Endothelial cell (in vitro differentiated cells): Measurements from ENCODE around the gene KAT2A. TPM values are rescaled to one million over a fixed set of nuclear protein-coding genes. Genes with fewer than 3 reads are reported as not detected.

Experiments
- DNase-seq: peaks from one replicate; pipeline ENCODE4 v3.0.0; 2021; ENCODE audit warnings: low spot score
- H3K27ac Mint-ChIP-seq: one replicate; pipeline ENCODE4 v1.8.0; 2021; ENCODE audit warnings: mixed read lengths, inconsistent platforms; ENCODE audit not compliant: unreplicated experiment
- H3K27me3 Mint-ChIP-seq: one replicate; pipeline ENCODE4 v1.8.0; 2021; ENCODE audit warnings: mild to moderate bottlenecking, moderate library complexity, mixed read lengths, inconsistent platforms; ENCODE audit not compliant: unreplicated experiment
- H3K36me3 Mint-ChIP-seq: one replicate; pipeline ENCODE4 v1.8.0; 2021; ENCODE audit warnings: mild to moderate bottlenecking, low read depth, mixed read lengths, inconsistent platforms; ENCODE audit not compliant: unreplicated experiment
- H3K4me1 Mint-ChIP-seq: one replicate; pipeline ENCODE4 v1.8.0; 2021; ENCODE audit warnings: mild to moderate bottlenecking, mixed read lengths, inconsistent platforms; ENCODE audit not compliant: unreplicated experiment
- H3K4me3 Mint-ChIP-seq: one replicate; pipeline ENCODE4 v1.8.0; 2021; ENCODE audit warnings: mild to moderate bottlenecking, mixed read lengths, inconsistent platforms; ENCODE audit not compliant: unreplicated experiment
- H3K9me3 Mint-ChIP-seq: one replicate; pipeline ENCODE4 v1.8.0; 2021; ENCODE audit warnings: mixed read lengths, inconsistent platforms; ENCODE audit not compliant: unreplicated experiment
- total RNA-seq: library from RNA; stranded (reverse); fragmentation: NEBNext Ultra II Directional; extraction: Animal tissue kit (Norgen Biotek cat#: 25700); gene quantifications from one replicate; pipeline ENCODE4 v1.2.1, GENCODE V29; 2021; ENCODE audit not compliant: unreplicated experiment
- TF ChIP-seq, protein P1 (sequence below): fragments of 200-600 bp; sonication (generic); IDR thresholded peaks from one replicate; pipeline ENCODE4 v1.5.0; 2021; ENCODE audit warnings: antibody characterized with exemption; ENCODE audit not compliant: unreplicated experiment

Gene KAT2A
- total RNA-seq, 1 donor from 2014 or later, result 22.8 TPM

DNA sequence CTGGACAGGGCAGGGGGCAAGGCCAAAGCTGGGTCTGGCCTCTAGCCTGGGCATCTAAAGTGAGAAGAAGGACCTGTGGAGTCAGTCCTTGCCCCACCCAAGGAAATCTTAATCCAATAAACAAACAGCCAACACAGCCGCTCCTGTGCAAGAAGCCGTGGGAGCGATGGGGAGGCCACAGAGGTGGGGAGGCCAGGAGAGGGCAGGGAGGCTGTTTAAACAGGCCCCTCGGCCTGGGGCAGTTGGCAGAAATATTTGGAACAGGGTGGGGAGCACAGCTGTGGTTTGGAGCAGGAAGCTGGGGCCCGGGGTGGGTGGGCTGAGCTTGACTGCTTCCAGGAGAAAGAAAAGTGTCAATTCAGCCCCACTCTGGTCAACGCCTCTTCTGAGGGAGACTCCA, 28.2 kb downstream of the KAT2A start:
- no peaks in the 10 kb centered on the region for H3K36me3 Mint-ChIP-seq
- H3K27me3 Mint-ChIP-seq, result peaks cover 8% of the 10 kb centered on the region
- peaks cover 31% of the 10 kb centered on the region for H3K4me1 Mint-ChIP-seq
- H3K27ac Mint-ChIP-seq, result no peak overlapping the region
- TF ChIP-seq, protein P1, sequence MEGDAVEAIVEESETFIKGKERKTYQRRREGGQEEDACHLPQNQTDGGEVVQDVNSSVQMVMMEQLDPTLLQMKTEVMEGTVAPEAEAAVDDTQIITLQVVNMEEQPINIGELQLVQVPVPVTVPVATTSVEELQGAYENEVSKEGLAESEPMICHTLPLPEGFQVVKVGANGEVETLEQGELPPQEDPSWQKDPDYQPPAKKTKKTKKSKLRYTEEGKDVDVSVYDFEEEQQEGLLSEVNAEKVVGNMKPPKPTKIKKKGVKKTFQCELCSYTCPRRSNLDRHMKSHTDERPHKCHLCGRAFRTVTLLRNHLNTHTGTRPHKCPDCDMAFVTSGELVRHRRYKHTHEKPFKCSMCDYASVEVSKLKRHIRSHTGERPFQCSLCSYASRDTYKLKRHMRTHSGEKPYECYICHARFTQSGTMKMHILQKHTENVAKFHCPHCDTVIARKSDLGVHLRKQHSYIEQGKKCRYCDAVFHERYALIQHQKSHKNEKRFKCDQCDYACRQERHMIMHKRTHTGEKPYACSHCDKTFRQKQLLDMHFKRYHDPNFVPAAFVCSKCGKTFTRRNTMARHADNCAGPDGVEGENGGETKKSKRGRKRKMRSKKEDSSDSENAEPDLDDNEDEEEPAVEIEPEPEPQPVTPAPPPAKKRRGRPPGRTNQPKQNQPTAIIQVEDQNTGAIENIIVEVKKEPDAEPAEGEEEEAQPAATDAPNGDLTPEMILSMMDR, result no peak
- H3K9me3 Mint-ChIP-seq, result no peaks in the 10 kb centered on the region
- no peak overlapping the region for H3K4me3 Mint-ChIP-seq
- no peak for DNase-seq

DNA sequence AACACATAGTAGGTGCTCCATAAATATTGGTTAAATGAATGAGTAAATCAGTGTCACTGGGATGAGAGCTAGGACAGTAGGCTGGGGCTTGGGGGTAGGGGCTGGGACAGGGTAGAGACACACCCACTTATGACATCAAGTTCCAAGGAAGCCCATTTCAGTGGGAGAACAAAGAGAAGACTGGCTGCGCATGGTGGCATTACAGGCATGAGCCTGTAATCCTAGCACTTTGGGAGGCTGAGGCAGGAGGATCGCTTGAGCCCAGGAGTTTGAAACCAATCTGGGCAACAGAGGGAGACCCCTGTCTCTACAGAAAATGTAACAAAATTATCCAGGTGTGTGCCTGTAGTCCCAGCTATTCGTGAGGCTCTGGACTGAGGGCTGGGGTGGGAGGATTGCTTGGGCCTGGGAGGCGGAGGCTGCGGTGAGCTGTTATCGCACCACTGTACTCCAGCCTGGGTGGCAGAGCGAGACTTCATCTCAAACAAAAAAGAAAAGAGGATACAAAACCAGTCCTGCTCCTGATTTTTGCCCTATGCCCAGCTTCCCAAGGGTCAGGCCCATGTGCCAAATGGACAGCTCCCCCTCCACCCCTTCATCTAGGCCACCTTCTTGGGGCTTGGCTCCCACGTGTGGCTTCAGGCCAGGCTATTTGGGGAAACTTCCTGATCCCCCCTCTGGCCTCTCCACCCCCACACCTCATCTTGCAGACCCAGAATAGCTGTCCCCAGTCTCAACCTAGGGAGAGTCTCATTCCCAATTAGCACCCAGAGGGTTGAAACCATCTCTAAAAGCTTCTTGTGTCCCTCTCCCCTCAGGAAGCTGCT, 30.0 kb downstream of the KAT2A start:
- TF ChIP-seq, protein P1, result no peak
- Mint-ChIP-seq H3K4me1 (peaks cover 30% of the 10 kb centered on the region), H3K27me3 (peaks cover 2% of the 10 kb centered on the region), H3K27ac (no peak overlapping the region), H3K9me3 (no peaks in the 10 kb centered on the region), H3K36me3 (no peaks in the 10 kb centered on the region), H3K4me3 (no peak overlapping the region)
- DNase-seq, result no peak

DNA sequence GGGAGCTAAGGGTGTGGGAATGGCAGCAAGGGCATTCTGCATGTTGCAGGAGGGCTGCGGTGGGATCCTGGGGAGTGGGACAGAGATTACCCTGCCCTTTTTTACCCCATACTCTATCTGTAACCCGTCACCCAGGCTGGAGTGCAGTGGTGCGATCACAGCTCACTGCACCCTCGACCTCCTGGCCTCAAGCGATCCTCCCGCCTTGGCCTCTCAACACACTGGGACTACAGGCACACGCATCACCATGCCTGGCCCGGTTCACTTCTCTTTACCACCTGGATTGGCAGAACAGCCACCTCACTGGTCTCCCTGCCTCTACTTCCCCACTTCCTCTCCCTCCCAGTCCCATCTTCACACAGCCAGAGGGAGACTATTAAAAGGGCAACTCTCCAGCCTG, 32.4 kb downstream of the KAT2A start:
- H3K4me3 Mint-ChIP-seq, result no peak overlapping the region
- H3K36me3 Mint-ChIP-seq, result no peaks in the 10 kb centered on the region
- H3K4me1 Mint-ChIP-seq, result peaks cover 30% of the 10 kb centered on the region
- no peak for DNase-seq
- TF ChIP-seq, protein P1, result no peak
- peak overlapping the region; percentile 64 for H3K27ac Mint-ChIP-seq
- H3K27me3 Mint-ChIP-seq, result no peaks in the 10 kb centered on the region
- no peaks in the 10 kb centered on the region for H3K9me3 Mint-ChIP-seq

- H3K27me3 Mint-ChIP-seq, result no peaks in the 10 kb centered on the region
- no peak overlapping the region for H3K4me3 Mint-ChIP-seq
- DNase-seq, result no peak
- H3K9me3 Mint-ChIP-seq, result no peaks in the 10 kb centered on the region
- no peaks in the 10 kb centered on the region for H3K36me3 Mint-ChIP-seq
- H3K4me1 Mint-ChIP-seq, result peaks cover 30% of the 10 kb centered on the region
- TF ChIP-seq, protein P1, result no peak
- H3K27ac Mint-ChIP-seq, result no peak overlapping the region
Observed at GRCh38 chr17:42087736-42088705, 33.1 kb downstream of the KAT2A start.
